Measurements from ENCODE around the gene SNTG2.

The SNTG2 gene

GRCh38 chr2:1300284-1300683, 349.6 kb downstream of the SNTG2 start:
- no peak for TF ChIP-seq CTCF (IDR thresholded peaks at IDR 0.05; ENCODE audit: low read depth, low read length)
- no peak for DNase-seq (ENCODE audit: extremely low read depth, low read depth)

DNA sequence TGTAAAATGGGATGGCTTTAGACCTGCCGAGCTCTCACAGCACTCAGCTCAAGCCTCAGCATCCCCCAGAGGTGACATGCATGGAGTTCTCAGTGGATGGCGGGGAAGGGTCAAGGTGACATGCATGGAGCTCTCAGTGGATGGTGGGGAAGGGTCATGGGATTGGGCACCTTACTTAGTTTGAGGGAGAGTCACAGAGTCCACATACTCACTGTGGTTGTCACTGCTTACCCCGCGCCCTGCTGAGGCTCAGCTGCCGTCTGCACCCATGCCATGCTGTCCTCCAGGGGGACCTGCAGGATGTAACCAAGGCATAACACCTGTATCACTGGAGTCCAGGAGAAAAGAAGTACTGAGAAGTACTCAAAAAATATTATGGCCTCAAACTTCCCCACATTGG, 350.4 kb downstream of the SNTG2 start:
- no peak for DNase-seq (ENCODE audit: extremely low read depth, low read depth)
- TF ChIP-seq CTCF (IDR thresholded peaks at IDR 0.05; ENCODE audit: low read depth, low read length) = no peak

- no peak for DNase-seq (ENCODE audit: extremely low read depth, low read depth)
Measured at GRCh38 chr2:1305342-1306013, 354.8 kb downstream of the SNTG2 start.

GRCh38 chr2:1306014-1306686, 355.5 kb downstream of the SNTG2 start:
- TF ChIP-seq CTCF (IDR thresholded peaks at IDR 0.05; ENCODE audit: low read depth, low read length) = no peak
- DNase-seq (ENCODE audit: extremely low read depth, low read depth) = no peak

More at GRCh38 chr2:1305342-1306013, 354.8 kb downstream of the SNTG2 start:
- TF ChIP-seq CTCF (IDR thresholded peaks at IDR 0.05; ENCODE audit: low read depth, low read length) = no peak

- TF ChIP-seq CTCF (IDR thresholded peaks at IDR 0.05; ENCODE audit: low read depth, low read length) = no peak
- no peak for DNase-seq (ENCODE audit: extremely low read depth, low read depth)
Measured at GRCh38 chr2:1306687-1307516, 356.3 kb downstream of the SNTG2 start.

GRCh38 chr2:1307670-1308069, 357.0 kb downstream of the SNTG2 start:
- no peak for TF ChIP-seq CTCF (IDR thresholded peaks at IDR 0.05; ENCODE audit: low read depth, low read length)
- no peak for DNase-seq (ENCODE audit: extremely low read depth, low read depth)

GRCh38 chr2:1308678-1309077, 358.0 kb downstream of the SNTG2 start:
- DNase-seq (ENCODE audit: extremely low read depth, low read depth) = no peak
- no peak for TF ChIP-seq CTCF (IDR thresholded peaks at IDR 0.05; ENCODE audit: low read depth, low read length)
